Tibial nerve (tissue), 4 donors: ENCODE data around the gene SLIT3. TPM values are rescaled to one million over a fixed set of nuclear protein-coding genes. Genes with fewer than 3 reads are reported as not detected.

Experiments
- DNase-seq, 2 donors: peaks; one replicate each; pipeline ENCODE4 v3.0.0-alpha.2; 2019; ENCODE audit warnings: low spot score in 2 of 2
- H3K27ac ChIP-seq, 4 donors: fragments of 200-600 bp; sonication (generic) in 3 of 4; one replicate each; pipeline ENCODE4 v1.5.1; 2017 to 2019; ENCODE audit warnings: mild to moderate bottlenecking in 1 of 4
- H3K27me3 ChIP-seq, 2 donors: fragments of 200-600 bp; sonication (generic) in 1 of 2; one replicate each; pipeline versions ENCODE4 v1.5.1 to v1.6.0; 2017 to 2019
- H3K36me3 ChIP-seq, 3 donors: fragments of 200-600 bp; sonication (generic); one replicate each; pipeline ENCODE4 v1.5.1; 2018 to 2019
- H3K4me1 ChIP-seq, 4 donors: fragments of 200-600 bp; sonication (generic) in 3 of 4; one replicate each; pipeline ENCODE4 v1.5.1; 2017 to 2019
- H3K4me3 ChIP-seq, 4 donors: fragments of 200-600 bp; sonication (generic) in 3 of 4; one replicate each; pipeline ENCODE4 v1.5.1; 2017 to 2019; ENCODE audit warnings: mild to moderate bottlenecking in 1 of 4, moderate library complexity in 1 of 4
- H3K9me3 ChIP-seq, 4 donors: fragments of 200-600 bp; sonication (generic) in 3 of 4; one replicate each; pipeline ENCODE4 v1.5.1; 2017 to 2019
- EP300 ChIP-seq, 2 donors: sonication (generic); formaldehyde crosslinking; IDR thresholded peaks; one replicate each; pipeline ENCODE4 v1.6.1; 2017; ENCODE audit warnings: antibody characterized with exemption in 2 of 2, mild to moderate bottlenecking in 1 of 2
- POLR2A ChIP-seq, 2 donors: fragments of 450-650 bp; IDR thresholded peaks; one replicate each; pipeline ENCODE4 v1.6.1; 2017; ENCODE audit warnings: antibody characterized with exemption in 2 of 2, mild to moderate bottlenecking in 2 of 2, moderate library complexity in 2 of 2
- WGBS, 2 donors: methylation state at CpG; one replicate each; pipeline ENCODE4 v1.1.5; 2018; 5-methylcytosine and 5-hydroxymethylcytosine counted together
- total RNA-seq, 4 donors: library from RNA; depleted of rRNA; stranded (reverse); fragments of >200 nt; gene quantifications; one replicate each; pipeline ENCODE4 v1.1.0, GENCODE V29; 2016
- TF ChIP-seq, protein P1 (sequence below), 5 experiments: fragments of 200-600 bp in 3 of 5; fragments of 450-650 bp in 2 of 5; sonication (generic) in 3 of 5; IDR thresholded peaks; one replicate each; pipeline ENCODE4 v1.5.1; 2016 to 2019; ENCODE audit warnings: antibody characterized with exemption in 5 of 5, mild to moderate bottlenecking in 3 of 5, moderate library complexity in 2 of 5

SLIT3 gene
- total RNA-seq, 4 donors from 2014 or later, result 16.6 to 39.0 (median 20.2) TPM

DNA sequence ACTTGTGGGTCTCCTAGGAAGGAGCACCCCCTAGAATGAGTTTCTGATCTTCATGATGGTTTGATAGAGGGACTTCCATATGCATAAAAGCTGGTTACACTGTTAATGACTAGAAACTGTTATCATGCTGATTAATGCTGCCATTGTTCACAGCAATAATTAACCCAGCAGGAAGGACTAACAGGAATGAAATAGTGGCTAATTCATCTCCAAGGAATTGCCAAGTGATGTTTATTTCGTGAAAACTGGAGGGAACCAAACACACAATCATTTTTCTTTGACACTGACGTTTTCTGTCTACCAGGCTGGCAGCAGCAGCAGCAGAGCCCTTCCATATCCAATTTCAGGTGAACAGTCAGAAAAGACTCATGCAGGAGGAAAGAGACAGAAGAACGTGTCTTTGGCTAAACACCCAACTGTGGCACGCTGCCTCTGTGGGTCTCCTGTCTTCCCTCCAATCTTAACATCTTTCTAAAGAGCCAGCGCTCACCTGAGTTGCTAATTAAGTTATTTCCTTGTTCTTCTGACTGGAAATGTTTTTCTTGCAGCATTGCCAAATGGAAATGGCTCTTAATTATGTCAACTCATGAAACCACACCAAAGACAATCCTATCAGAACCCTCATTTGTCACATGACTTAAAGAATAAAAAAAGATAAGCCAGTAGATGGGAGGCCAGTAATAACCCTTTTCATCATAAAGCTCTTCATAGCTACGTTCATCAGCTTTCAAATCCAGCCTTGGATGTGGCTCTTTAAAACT lies 181.5 kb downstream of the SLIT3 start:
- 57 to 71% methylated on average over 6 of the region's 6 CpGs for WGBS, 2 donors

DNA sequence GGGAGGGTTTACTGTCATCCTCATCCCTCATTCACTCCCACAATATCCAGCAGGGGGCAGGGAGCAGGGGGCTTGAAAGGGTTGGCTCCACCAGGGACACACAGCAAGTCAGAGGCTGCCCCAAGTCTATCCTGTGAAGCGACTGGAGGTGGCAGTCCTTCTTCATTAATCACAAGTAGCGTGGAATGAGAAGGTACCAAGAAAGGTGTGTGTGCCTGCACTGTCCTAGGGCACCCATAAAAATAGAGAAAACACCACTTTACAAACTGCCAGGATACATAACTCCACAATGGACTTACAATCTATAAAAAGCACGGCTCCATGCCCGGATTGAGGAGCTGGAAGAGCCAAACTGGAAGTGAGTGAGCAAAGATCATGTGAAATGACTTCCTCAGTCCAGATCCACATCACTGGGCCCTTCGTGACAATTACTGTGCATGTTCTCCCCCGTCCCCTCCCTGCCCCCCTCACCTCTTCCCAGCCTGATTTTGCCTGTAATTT lies 183.9 kb downstream of the SLIT3 start:
- Histone ChIP-seq H3K27me3 (no peaks in the 10 kb centered on the region), H3K27ac (no peak overlapping the region), H3K4me1 (no peaks in the 10 kb centered on the region), H3K36me3 (no peaks in the 10 kb centered on the region), H3K4me3 (no peak overlapping the region), H3K9me3 (no peaks in the 10 kb centered on the region)
- no peak for DNase-seq
- TF ChIP-seq, protein P1, sequence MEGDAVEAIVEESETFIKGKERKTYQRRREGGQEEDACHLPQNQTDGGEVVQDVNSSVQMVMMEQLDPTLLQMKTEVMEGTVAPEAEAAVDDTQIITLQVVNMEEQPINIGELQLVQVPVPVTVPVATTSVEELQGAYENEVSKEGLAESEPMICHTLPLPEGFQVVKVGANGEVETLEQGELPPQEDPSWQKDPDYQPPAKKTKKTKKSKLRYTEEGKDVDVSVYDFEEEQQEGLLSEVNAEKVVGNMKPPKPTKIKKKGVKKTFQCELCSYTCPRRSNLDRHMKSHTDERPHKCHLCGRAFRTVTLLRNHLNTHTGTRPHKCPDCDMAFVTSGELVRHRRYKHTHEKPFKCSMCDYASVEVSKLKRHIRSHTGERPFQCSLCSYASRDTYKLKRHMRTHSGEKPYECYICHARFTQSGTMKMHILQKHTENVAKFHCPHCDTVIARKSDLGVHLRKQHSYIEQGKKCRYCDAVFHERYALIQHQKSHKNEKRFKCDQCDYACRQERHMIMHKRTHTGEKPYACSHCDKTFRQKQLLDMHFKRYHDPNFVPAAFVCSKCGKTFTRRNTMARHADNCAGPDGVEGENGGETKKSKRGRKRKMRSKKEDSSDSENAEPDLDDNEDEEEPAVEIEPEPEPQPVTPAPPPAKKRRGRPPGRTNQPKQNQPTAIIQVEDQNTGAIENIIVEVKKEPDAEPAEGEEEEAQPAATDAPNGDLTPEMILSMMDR (IDR thresholded peaks at IDR 0.05), result no peak
- peak in 1 of 2 donors; percentile 22 for TF ChIP-seq EP300 (IDR thresholded peaks at IDR 0.05)
- WGBS, 2 donors, result 78 to 79% methylated on average over 6 of the region's 6 CpGs

More for the DNA sequence above, 181.5 kb downstream of the SLIT3 start:
- Histone ChIP-seq H3K27ac (no peak overlapping the region), H3K36me3 (no peaks in the 10 kb centered on the region), H3K4me1 (no peaks in the 10 kb centered on the region), H3K27me3 (no peaks in the 10 kb centered on the region), H3K9me3 (peaks cover 0 to 4% (median 0%) of the 10 kb centered on the region in 4 donors), H3K4me3 (no peak overlapping the region)
- no peak for TF ChIP-seq EP300 (IDR thresholded peaks at IDR 0.05)
- no peak for TF ChIP-seq POLR2A (IDR thresholded peaks at IDR 0.05)
- TF ChIP-seq, protein P1 (IDR thresholded peaks at IDR 0.05), result no peak
- no peak for DNase-seq

DNA sequence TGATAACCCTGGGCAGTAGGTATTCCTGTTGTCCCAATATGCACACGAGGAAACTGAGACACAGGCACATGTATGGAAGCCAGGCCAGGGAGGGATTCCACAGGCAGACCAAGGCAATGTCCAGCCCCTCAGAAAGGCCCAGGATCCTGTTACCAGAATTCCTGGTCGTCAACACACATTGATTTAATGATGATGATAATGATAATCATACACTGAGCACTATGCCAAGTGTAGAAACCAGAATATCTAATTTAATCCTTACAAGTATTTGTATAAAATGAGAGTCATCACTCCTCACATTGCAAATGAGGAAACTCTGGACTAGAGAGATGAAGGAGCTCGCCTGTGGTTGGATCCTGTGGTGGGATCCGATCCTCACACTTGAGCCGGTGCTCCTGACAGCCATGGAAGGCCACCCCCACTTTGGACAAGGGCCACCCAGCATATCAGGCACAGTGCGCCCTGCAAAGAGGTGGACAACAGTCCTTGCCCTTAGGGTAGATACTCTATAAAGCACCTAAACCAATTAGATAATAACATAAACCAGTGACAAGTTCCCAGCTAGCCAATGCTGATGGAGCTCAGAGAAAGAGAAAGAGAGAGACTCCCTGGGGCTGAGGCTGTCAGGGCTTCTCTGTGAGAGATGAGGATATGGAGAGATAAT lies 185.3 kb downstream of the SLIT3 start:
- 86 to 89% methylated on average over 6 of the region's 6 CpGs for WGBS, 2 donors
- Histone ChIP-seq H3K27ac (no peak overlapping the region), H3K9me3 (peaks cover 0 to 4% (median 0%) of the 10 kb centered on the region in 4 donors), H3K4me3 (no peak overlapping the region), H3K27me3 (no peaks in the 10 kb centered on the region), H3K36me3 (no peaks in the 10 kb centered on the region), H3K4me1 (no peaks in the 10 kb centered on the region)
- DNase-seq, result no peak
- no peak for TF ChIP-seq EP300 (IDR thresholded peaks at IDR 0.05)
- TF ChIP-seq, protein P1 (IDR thresholded peaks at IDR 0.05), result no peak

DNA sequence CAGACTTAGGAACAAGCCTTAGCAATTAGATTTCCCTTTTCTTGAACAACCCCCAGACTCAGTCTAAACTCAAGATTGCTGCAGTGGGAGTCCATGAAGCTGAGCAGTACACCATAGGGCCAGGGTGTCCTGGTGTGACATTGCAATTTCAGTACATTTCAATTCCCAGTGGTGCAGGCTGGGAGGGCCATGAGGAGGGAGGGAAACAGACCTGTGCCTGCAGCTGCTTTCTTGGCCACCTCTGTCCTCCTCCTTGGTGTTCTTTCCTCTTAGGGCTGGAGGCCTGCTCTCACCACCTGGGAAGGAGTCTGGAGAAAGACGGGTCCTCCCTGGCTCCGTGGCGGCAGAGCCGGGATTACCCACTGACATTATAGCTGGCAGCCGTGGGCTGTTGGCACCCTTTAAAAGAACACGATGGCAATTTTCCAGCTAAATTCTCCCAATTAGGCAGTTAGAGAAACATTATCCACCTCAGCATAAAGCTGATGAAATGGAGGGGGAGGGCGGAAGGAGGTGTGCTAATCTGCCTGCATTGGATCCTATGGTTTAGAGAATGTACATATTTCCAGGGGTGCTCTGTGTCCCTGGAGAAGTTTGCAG lies 186.4 kb downstream of the SLIT3 start:
- no peaks in the 10 kb centered on the region for H3K27me3 ChIP-seq
- H3K4me1 ChIP-seq, result no peaks in the 10 kb centered on the region
- peaks cover 0 to 6% (median 0%) of the 10 kb centered on the region in 4 donors for H3K9me3 ChIP-seq
- no peak overlapping the region for H3K4me3 ChIP-seq
- 63 to 87% methylated on average over 7 of the region's 7 CpGs for WGBS, 2 donors
- H3K36me3 ChIP-seq, result no peaks in the 10 kb centered on the region
- DNase-seq, result no peak
- no peak overlapping the region for H3K27ac ChIP-seq
- no peak for TF ChIP-seq POLR2A (IDR thresholded peaks at IDR 0.05)
- no peak for TF ChIP-seq EP300 (IDR thresholded peaks at IDR 0.05)
- TF ChIP-seq, protein P1 (IDR thresholded peaks at IDR 0.05), result no peak

DNA sequence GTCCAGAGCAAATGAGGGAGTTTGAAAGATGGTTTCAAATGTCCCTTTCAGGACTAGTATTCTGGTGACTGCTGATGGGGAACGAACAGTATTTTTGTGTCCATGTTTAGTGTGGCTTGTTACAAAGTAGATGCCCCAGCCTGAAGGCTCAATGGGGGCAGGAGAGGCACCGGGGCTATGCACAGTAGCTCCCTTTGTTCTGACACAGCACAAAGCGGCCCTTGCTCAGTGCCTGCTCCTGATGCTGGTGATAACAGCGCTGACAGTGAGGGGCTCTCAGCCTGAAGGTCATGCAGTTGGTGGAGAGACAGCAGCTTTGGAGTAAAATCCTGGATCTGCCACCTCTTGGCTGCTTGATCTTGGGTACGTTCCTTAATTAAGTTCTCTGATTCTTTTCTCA lies 188.9 kb downstream of the SLIT3 start:
- Histone ChIP-seq H3K27me3 (no peaks in the 10 kb centered on the region), H3K27ac (no peak overlapping the region), H3K9me3 (peaks cover 0 to 6% (median 0%) of the 10 kb centered on the region in 4 donors), H3K4me1 (no peaks in the 10 kb centered on the region), H3K4me3 (no peak overlapping the region), H3K36me3 (no peaks in the 10 kb centered on the region)
- TF ChIP-seq, protein P1 (IDR thresholded peaks at IDR 0.05), result no peak
- TF ChIP-seq POLR2A (IDR thresholded peaks at IDR 0.05), result no peak
- no peak for TF ChIP-seq EP300 (IDR thresholded peaks at IDR 0.05)
- no peak for DNase-seq
- 58 to 75% methylated on average over 5 of the region's 5 CpGs for WGBS, 2 donors
